ENCODE measurements around the gene USP44.

Gene USP44

GRCh38 chr12:95548056-95548538 is 3.2 kb downstream of the USP44 start:
- no peak for DNase-seq

GRCh38 chr12:95547522-95548055 is 3.7 kb downstream of the USP44 start:
- DNase-seq = no peak

- no peak for DNase-seq
Observed at GRCh38 chr12:95546491-95546813, 4.8 kb downstream of the USP44 start.

GRCh38 chr12:95545731-95546490 is 5.4 kb downstream of the USP44 start:
- DNase-seq = no peak

GRCh38 chr12:95545303-95545702 is 6.0 kb downstream of the USP44 start:
- no peak for DNase-seq

- no peak for DNase-seq
Observed at GRCh38 chr12:95544756-95545155, 6.5 kb downstream of the USP44 start.

GRCh38 chr12:95543305-95543704 is 8.0 kb downstream of the USP44 start:
- no peak for DNase-seq

GRCh38 chr12:95541436-95541835 is 9.8 kb downstream of the USP44 start:
- no peak for DNase-seq

- DNase-seq = no peak
Observed at GRCh38 chr12:95538656-95539055, 12.6 kb downstream of the USP44 start.

- no peak for DNase-seq
Observed at GRCh38 chr12:95538006-95538405, 13.3 kb downstream of the USP44 start.

GRCh38 chr12:95533985-95534384 is 17.3 kb downstream of the USP44 start:
- no peak for DNase-seq

GRCh38 chr12:95532851-95533250 is 18.4 kb downstream of the USP44 start:
- DNase-seq = no peak

- no peak for DNase-seq
Observed at GRCh38 chr12:95529693-95530225, 21.5 kb downstream of the USP44 start.

GRCh38 chr12:95528431-95528830 is 22.8 kb downstream of the USP44 start:
- DNase-seq = no peak

GRCh38 chr12:95522692-95523091 is 28.6 kb downstream of the USP44 start:
- DNase-seq = no peak

- DNase-seq = no peak
Observed at GRCh38 chr12:95520816-95521215, 30.5 kb downstream of the USP44 start.

- no peak for DNase-seq
Observed at GRCh38 chr12:95518944-95519343, 32.3 kb downstream of the USP44 start.

GRCh38 chr12:95517246-95517645 is 34.0 kb downstream of the USP44 start:
- DNase-seq = no peak

- no peak for DNase-seq
Observed at GRCh38 chr12:95516757-95517156, 34.5 kb downstream of the USP44 start.

GRCh38 chr12:95515197-95515596 is 36.1 kb downstream of the USP44 start:
- DNase-seq = no peak

GRCh38 chr12:95513599-95513998 is 37.7 kb downstream of the USP44 start:
- DNase-seq = no peak

- DNase-seq = no peak
Observed at GRCh38 chr12:95511977-95512376, 39.3 kb downstream of the USP44 start.

GRCh38 chr12:95509300-95509699 is 42.0 kb downstream of the USP44 start:
- DNase-seq = no peak

- DNase-seq = no peak
Observed at GRCh38 chr12:95506707-95507523, 44.4 kb downstream of the USP44 start.
